ENCODE results near the gene TTC21A. TPM values are rescaled to one million over a fixed set of nuclear protein-coding genes. Genes with fewer than 3 reads are reported as not detected.

The TTC21A gene
- total and polyA plus RNA-seq, 7 donors: 0.60 to 7.1 (median 4.3) TPM

GRCh38 chr3:39166134-39166710, 58.7 kb downstream of the TTC21A start:
- no peak for DNase-seq
- 77 to 79% methylated on average over 3 of the region's 3 CpGs for WGBS, 2 donors
- Histone ChIP-seq H3K27ac (peak overlapping the region in 1 of 4 donors; percentile 32), H3K4me3 (no peak overlapping the region), H3K36me3 (no peaks in the 10 kb centered on the region), H3K9me3 (no peaks in the 10 kb centered on the region), H3K4me1 (no peaks in the 10 kb centered on the region), H3K27me3 (no peaks in the 10 kb centered on the region)
- no peak for TF ChIP-seq POLR2AphosphoS5 (IDR thresholded peaks at IDR 0.05)
- TF ChIP-seq POLR2A (IDR thresholded peaks at IDR 0.05): no peak
- no peak for TF ChIP-seq EP300 (IDR thresholded peaks at IDR 0.05)
- TF ChIP-seq CTCF (IDR thresholded peaks at IDR 0.05): no peak
- intact Hi-C loops (cut with DNase I): no loop called here

GRCh38 chr3:39166932-39167532, 59.6 kb downstream of the TTC21A start:
- Histone ChIP-seq H3K4me1 (no peaks in the 10 kb centered on the region), H3K9me3 (no peaks in the 10 kb centered on the region), H3K36me3 (no peaks in the 10 kb centered on the region), H3K27me3 (no peaks in the 10 kb centered on the region), H3K27ac (peak overlapping the region in 1 of 4 donors; percentile 32), H3K4me3 (no peak overlapping the region)
- TF ChIP-seq POLR2AphosphoS5 (IDR thresholded peaks at IDR 0.05) (peak in 2 of 4 donors; percentile 15 to 37), POLR2A (IDR thresholded peaks at IDR 0.05) (no peak), EP300 (IDR thresholded peaks at IDR 0.05) (no peak), CTCF (IDR thresholded peaks at IDR 0.05) (no peak)
- peak; percentile 78 for DNase-seq
- 81% methylated on average over 1 of the region's 1 CpG for WGBS, 2 donors
- intact Hi-C loops (cut with DNase I): no loop called here

- Histone ChIP-seq H3K36me3 (no peaks in the 10 kb centered on the region), H3K27me3 (no peaks in the 10 kb centered on the region), H3K9me3 (no peaks in the 10 kb centered on the region), H3K27ac (no peak overlapping the region), H3K4me1 (no peaks in the 10 kb centered on the region), H3K4me3 (no peak overlapping the region)
- DNase-seq: peak; percentile 21
- 94 to 95% methylated on average over 5 of the region's 5 CpGs for WGBS, 2 donors
- intact Hi-C loops (cut with DNase I): no loop called here
- TF ChIP-seq CTCF (IDR thresholded peaks at IDR 0.05): no peak
- no peak for TF ChIP-seq POLR2A (IDR thresholded peaks at IDR 0.05)
- no peak for TF ChIP-seq POLR2AphosphoS5 (IDR thresholded peaks at IDR 0.05)
- TF ChIP-seq EP300 (IDR thresholded peaks at IDR 0.05): no peak
Measured at GRCh38 chr3:39168156-39168780, 60.8 kb downstream of the TTC21A start.

- Histone ChIP-seq H3K9me3 (no peaks in the 10 kb centered on the region), H3K36me3 (no peaks in the 10 kb centered on the region), H3K4me3 (no peak overlapping the region), H3K4me1 (no peaks in the 10 kb centered on the region), H3K27ac (no peak overlapping the region), H3K27me3 (no peaks in the 10 kb centered on the region)
- intact Hi-C loops (cut with DNase I): no loop called here
- TF ChIP-seq EP300 (IDR thresholded peaks at IDR 0.05) (no peak), CTCF (IDR thresholded peaks at IDR 0.05) (no peak), POLR2A (IDR thresholded peaks at IDR 0.05) (no peak), POLR2AphosphoS5 (IDR thresholded peaks at IDR 0.05) (no peak)
- 65 to 79% methylated on average over 1 of the region's 1 CpG for WGBS, 2 donors
- no peak for DNase-seq
Measured at GRCh38 chr3:39169712-39170111, 62.2 kb downstream of the TTC21A start.

Measured in sigmoid colon (tissue), 7 donors.